IMR-90 (cell line): ENCODE data around the gene ZDHHC14. TPM values are rescaled to one million over a fixed set of nuclear protein-coding genes. Genes with fewer than 3 reads are reported as not detected.

ENCODE experiments used
- ATAC-seq: fragments of 200-7000 bp; cut with Tn5 transposase; 2 replicates; pipeline ENCODE4 v1.9.1; 2020; ENCODE audit warnings: low read depth, mild to moderate bottlenecking, moderate library complexity
- BruUV-seq: library from RNA; stranded (reverse); fragments of 400-500 nt; replicated peaks from 2 replicates; lab custom pipeline; 2021; lab: Mats Ljungman, UMichigan
- CTCF ChIA-PET: fragments of 300-600 bp; formaldehyde crosslinking; extraction: SDS; loops from one replicate; lab custom pipeline; 2021; ENCODE audit warnings: antibody characterized with exemption; lab: Yijun Ruan, JAX
- POLR2A ChIA-PET: fragments of 300-600 bp; sonication (Branson Sonifier 250); formaldehyde crosslinking; loops from one replicate; lab custom pipeline; 2022; ENCODE audit warnings: antibody characterized with exemption; ENCODE audit not compliant: unreplicated experiment; lab: Charles Lee
- DNase-seq: peaks from one replicate; pipeline ENCODE4 v3.0.0; 2013
- H2AFZ ChIP-seq: replicated peaks from 2 replicates; pipeline ENCODE3; 2013; ENCODE audit warnings: low read length, mild to moderate bottlenecking; ENCODE audit not compliant: poor library complexity
- H2AK5ac ChIP-seq: 2 replicates; pipeline ENCODE4 v1.6.1; 2013; ENCODE audit warnings: low read depth, low read length, inconsistent platforms
- H2AK9ac ChIP-seq: replicated peaks from 2 replicates; pipeline ENCODE3; 2013; ENCODE audit warnings: mild to moderate bottlenecking, low read depth, low read length, moderate library complexity; ENCODE audit not compliant: poor library complexity
- H2BK120ac ChIP-seq: 2 replicates; pipeline ENCODE4 v1.6.1; 2013; ENCODE audit warnings: low read depth, low read length, inconsistent platforms
- H2BK15ac ChIP-seq: 3 replicates; pipeline ENCODE4 v1.6.1; 2013; ENCODE audit warnings: low read depth, low read length, inconsistent platforms
- H2BK20ac ChIP-seq: 2 replicates; pipeline ENCODE4 v1.6.1; 2013; ENCODE audit warnings: low read depth, mild to moderate bottlenecking, inconsistent platforms, low read length, moderate library complexity
- H2BK5ac ChIP-seq: 2 replicates; pipeline ENCODE4 v1.6.1; 2013; ENCODE audit warnings: mild to moderate bottlenecking, low read depth, low read length, inconsistent platforms; ENCODE audit not compliant: poor library complexity, severe bottlenecking
- H3K14ac ChIP-seq: replicated peaks from 2 replicates; pipeline ENCODE4 v1.6.1; 2013; ENCODE audit warnings: low read depth, low read length, inconsistent platforms
- H3K18ac ChIP-seq: 2 replicates; pipeline ENCODE4 v1.6.1; 2013; ENCODE audit warnings: low read depth, low read length, control low read depth
- H3K23ac ChIP-seq: 2 replicates; pipeline ENCODE4 v1.6.1; 2013; ENCODE audit warnings: low read depth, low read length, inconsistent platforms
- H3K27ac ChIP-seq: 2 replicates; pipeline ENCODE4 v1.5.1; 2013; ENCODE audit warnings: mild to moderate bottlenecking, control low read depth, low read length; ENCODE audit not compliant: insufficient read depth
- H3K27me3 ChIP-seq: 2 replicates; pipeline ENCODE4 v1.6.1; 2013; ENCODE audit warnings: low read length; ENCODE audit not compliant: control insufficient read depth, insufficient read depth
- H3K36me3 ChIP-seq: 2 replicates; pipeline ENCODE4 v1.6.1; 2013; ENCODE audit warnings: low read length, mixed read lengths; ENCODE audit not compliant: control insufficient read depth, insufficient read depth
- H3K4ac ChIP-seq: 2 replicates; pipeline ENCODE4 v1.6.1; 2013; ENCODE audit warnings: low read depth, low read length, inconsistent platforms
- H3K4me1 ChIP-seq: 2 replicates; pipeline ENCODE4 v1.6.1; 2013; ENCODE audit warnings: low read length, mixed read lengths; ENCODE audit not compliant: control insufficient read depth, insufficient read depth
- H3K4me2 ChIP-seq: 2 replicates; pipeline ENCODE4 v1.6.1; 2013; ENCODE audit warnings: low read depth, mild to moderate bottlenecking, control low read depth, low read length, moderate library complexity
- H3K4me3 ChIP-seq: 2 replicates; pipeline ENCODE4 v1.5.1; 2013; ENCODE audit warnings: low read depth, mild to moderate bottlenecking, control low read depth, low read length, moderate library complexity; ENCODE audit not compliant: insufficient read depth
- H3K56ac ChIP-seq: 2 replicates; pipeline ENCODE4 v1.6.1; 2013; ENCODE audit warnings: low read length, inconsistent platforms; ENCODE audit not compliant: insufficient read depth; ENCODE audit errors: extremely low read depth
- H3K79me1 ChIP-seq, 2 experiments: 2 replicates each; pipeline ENCODE4 v1.6.1; 2013; ENCODE audit warnings: low read length in 2 of 2, inconsistent platforms in 1 of 2, low read depth in 1 of 2
- H3K9ac ChIP-seq: 2 replicates; pipeline ENCODE4 v1.6.1; 2013; ENCODE audit warnings: low read depth, low read length, control low read depth
- H3K9me1 ChIP-seq: 2 replicates; pipeline ENCODE4 v1.6.1; 2013; ENCODE audit warnings: low read length, inconsistent platforms; ENCODE audit not compliant: insufficient read depth
- H3K9me3 ChIP-seq: 2 replicates; pipeline ENCODE4 v1.6.1; 2013; ENCODE audit warnings: low read length; ENCODE audit not compliant: control insufficient read depth, insufficient read depth
- H4K20me1 ChIP-seq: 2 replicates; pipeline ENCODE4 v1.6.1; 2013; ENCODE audit warnings: low read length, inconsistent platforms; ENCODE audit not compliant: insufficient read depth
- H4K5ac ChIP-seq: 2 replicates; pipeline ENCODE4 v1.6.1; 2013; ENCODE audit warnings: mild to moderate bottlenecking, low read depth, low read length, control low read depth
- H4K8ac ChIP-seq, 2 experiments: 2 replicates each; pipeline ENCODE4 v1.6.1; 2013; ENCODE audit warnings: low read depth in 2 of 2, low read length in 2 of 2, control low read depth in 1 of 2, inconsistent platforms in 1 of 2
- H4K91ac ChIP-seq: 2 replicates; pipeline ENCODE4 v1.6.1; 2013; ENCODE audit warnings: low read depth, low read length, inconsistent platforms; ENCODE audit not compliant: insufficient read depth
- CEBPB ChIP-seq: IDR thresholded peaks from 2 replicates; pipeline ENCODE4 v1.6.1; 2012; ENCODE audit warnings: low read depth, low read length, improper control_type of control experiment
- CTCF ChIP-seq: conservative IDR thresholded peaks from 2 replicates; pipeline ENCODE4 v1.5.1; 2012; ENCODE audit warnings: mild to moderate bottlenecking, low read depth, low read length, improper control_type of control experiment
- ELK1 ChIP-seq: fragments of 150-350 bp; IDR thresholded peaks from 2 replicates; pipeline ENCODE4 v1.6.1; 2016; ENCODE audit warnings: low read depth, mild to moderate bottlenecking, low read length, moderate library complexity, borderline replicate concordance
- MAZ ChIP-seq: IDR thresholded peaks from 2 replicates; pipeline ENCODE4 v1.6.1; 2012; ENCODE audit warnings: low read depth, mild to moderate bottlenecking, low read length, improper control_type of control experiment, moderate library complexity, borderline replicate concordance
- MXI1 ChIP-seq: IDR thresholded peaks from 2 replicates; pipeline ENCODE4 v1.6.1; 2012; ENCODE audit warnings: low read depth, mild to moderate bottlenecking, low read length, moderate library complexity, borderline replicate concordance
- RAD21 ChIP-seq: IDR thresholded peaks from 2 replicates; pipeline ENCODE4 v1.6.1; 2012; ENCODE audit warnings: low read length, improper control_type of control experiment
- RFX5 ChIP-seq: IDR thresholded peaks from 2 replicates; pipeline ENCODE4 v1.8.0; 2012; ENCODE audit warnings: low read depth, mild to moderate bottlenecking, low read length, moderate library complexity
- WGBS, 2 experiments: methylation state at CpG; one replicate each; pipeline versions ENCODE4 v1.1.5 to v1.1.7; 2013; ENCODE audit warnings: missing lambda C conversion rate in 2 of 2; ENCODE audit not compliant: insufficient read length in 1 of 2; ENCODE audit errors: extremely low coverage in 2 of 2; 5-methylcytosine and 5-hydroxymethylcytosine counted together
- dilution Hi-C: fragments of 300-500 bp; cut with HindIII; formaldehyde crosslinking; loops from one replicate; pipeline ENCODE4 v1.14.3; 2018; ENCODE audit warnings: low sequenced_read_pairs; ENCODE audit not compliant: unreplicated experiment
- in situ Hi-C: fragments of 300-500 bp; cut with MboI; formaldehyde crosslinking; loops from 3 replicates; pipeline ENCODE4 v1.14.3; 2019; ENCODE audit warnings: low sequenced_read_pairs, inconsistent platforms, mixed read lengths
- intact Hi-C: fragments of 100-400 bp; cut with micrococcal nuclease; formaldehyde crosslinking; loops from 2 replicates; pipeline ENCODE4 v1.10.0; 2022
- polyA plus RNA-seq, 3 experiments: library from polyadenylated mRNA; depleted of rRNA; stranded (reverse); fragments of >200 nt; gene quantifications; 2 replicates each; pipeline ENCODE4 v1.2.3, GENCODE V29; 2012; ENCODE audit warnings: low replicate concordance in 1 of 3
- total RNA-seq: library from RNA; depleted of rRNA; stranded (reverse); fragments of >200 nt; gene quantifications from 2 replicates; pipeline ENCODE4 v1.2.3, GENCODE V29; 2012

ZDHHC14 gene
- total and polyA plus RNA-seq, 2 of the 4 experiments (the other 2 are of a cell fraction): 0.90 to 2.0 TPM

- H3K9me3 ChIP-seq: no peaks in the 10 kb centered on the region
- intact Hi-C loops (loop anchor here (2.0 to 5.0 kb wide), 3 partner anchors 67 to 230 kb away; no protein-coding TSS in a partner anchor), in situ Hi-C loops (no loop called here), dilution Hi-C loops (no loop called here)
- 2% methylated on average over 19 of the region's 96 CpGs; no CpG with 5 or more reads in 1 of the 2 experiments for WGBS, 2 experiments
- no peaks in the 10 kb centered on the region for H3K27me3 ChIP-seq
- peak overlapping the region; percentile 45 for H3K27ac ChIP-seq
- peak overlapping the region; percentile 47; the same call in 1 of the 2 replicates for H3K56ac ChIP-seq
- ATAC-seq: peak; percentile 27
- ChIA-PET CTCF (no interaction called here), POLR2A (no interaction called here)
- H2BK120ac ChIP-seq: no peak overlapping the region
- H2AFZ ChIP-seq: peak overlapping the region; percentile 97
- BruUV-seq: no TSS peak
- peaks cover 7 to 19% of the 10 kb centered on the region in 2 experiments; a peak in 3 of 4 replicates for H3K79me1 ChIP-seq
- TF ChIP-seq MXI1 (peak; percentile 22; the same call in 1 of the 2 replicates), CEBPB (no peak), ELK1 (no peak), RAD21 (peak; percentile 18; the same call in 1 of the 2 replicates), CTCF (peak; percentile 24; the same call in 1 of the 2 replicates), RFX5 (no peak), MAZ (peak; percentile 38; the same call in 1 of the 2 replicates)
- H3K23ac ChIP-seq: peak overlapping the region; percentile 28
- peak overlapping the region; percentile 96 for H3K4me2 ChIP-seq
- DNase-seq: peak; percentile 47
- H4K8ac ChIP-seq: peak overlapping the region in 1 of 2 experiments; percentile 8; a peak in 1 of 4 replicates
- H2AK5ac ChIP-seq: no peak overlapping the region
- no peaks in the 10 kb centered on the region for H3K4me1 ChIP-seq
- H2AK9ac ChIP-seq: no peak overlapping the region
- peaks cover 3% of the 10 kb centered on the region; the same call in 1 of the 2 replicates for H4K20me1 ChIP-seq
- H2BK15ac ChIP-seq: no peak overlapping the region
- peak overlapping the region; percentile 71 for H3K4me3 ChIP-seq
- H4K5ac ChIP-seq: no peak overlapping the region
- H4K91ac ChIP-seq: no peak overlapping the region; the same call in 1 of the 2 replicates
- 0 out of 2 replicates have a peak, but pooled peaks cover 3% of the 10 kb centered on the region for H3K9me1 ChIP-seq
- H3K18ac ChIP-seq: no peak overlapping the region
- no peak overlapping the region for H2BK5ac ChIP-seq
- peak overlapping the region; percentile 71 for H3K9ac ChIP-seq
- no peak overlapping the region for H3K4ac ChIP-seq
- H2BK20ac ChIP-seq: no peak overlapping the region
- no peak overlapping the region for H3K14ac ChIP-seq
- no peaks in the 10 kb centered on the region for H3K36me3 ChIP-seq
Measured at GRCh38 chr6:157381631-157382621, 936 bp downstream of the ZDHHC14 start.
